ENCODE measurements around the gene METTL21C. TPM values are rescaled to one million over a fixed set of nuclear protein-coding genes. Genes with fewer than 3 reads are reported as not detected.

METTL21C gene
- total RNA-seq, 6 donors from 2014 or later, result not detected

- no peaks in the 10 kb centered on the region for H3K36me3 ChIP-seq
- DNase-seq (no peak), ATAC-seq (ENCODE audit: low FRiP score in 2 of 2) (no peak)
- no peaks in the 10 kb centered on the region for H3K27me3 ChIP-seq
- H3K4me1 ChIP-seq, result no peaks in the 10 kb centered on the region
- no peak overlapping the region for H3K4me3 ChIP-seq
- TF ChIP-seq CTCF (IDR thresholded peaks at IDR 0.05) (no peak), EP300 (IDR thresholded peaks at IDR 0.05) (no peak), POLR2A (IDR thresholded peaks at IDR 0.05) (no peak), POLR2AphosphoS5 (IDR thresholded peaks at IDR 0.05) (no peak)
- H3K27ac ChIP-seq, result no peak overlapping the region
- peaks cover 0 to 4% (median 0%) of the 10 kb centered on the region in 4 donors for H3K9me3 ChIP-seq
- 65 to 86% methylated on average over 3 of the region's 3 CpGs for WGBS, 2 donors
Measured at GRCh38 chr13:102699504-102699903, 4.7 kb upstream of the METTL21C start.

- no peaks in the 10 kb centered on the region for H3K27me3 ChIP-seq
- WGBS, 2 donors, result 85 to 97% methylated on average over 2 of the region's 2 CpGs
- no peak for ATAC-seq (ENCODE audit: low FRiP score in 2 of 2)
Measured at GRCh38 chr13:102698649-102698980, 3.8 kb upstream of the METTL21C start.

GRCh38 chr13:102697929-102698648 lies 3.2 kb upstream of the METTL21C start:
- Histone ChIP-seq H3K4me1 (no peaks in the 10 kb centered on the region), H3K27me3 (no peaks in the 10 kb centered on the region), H3K4me3 (no peak overlapping the region), H3K36me3 (no peaks in the 10 kb centered on the region), H3K27ac (no peak overlapping the region), H3K9me3 (peaks cover 0 to 4% (median 0%) of the 10 kb centered on the region in 4 donors)
- ATAC-seq (ENCODE audit: low FRiP score in 2 of 2), result no peak
- WGBS, 2 donors, result 81 to 82% methylated on average over 7 to 8 of the region's 8 CpGs
- TF ChIP-seq POLR2A (IDR thresholded peaks at IDR 0.05) (no peak), EP300 (IDR thresholded peaks at IDR 0.05) (no peak), CTCF (IDR thresholded peaks at IDR 0.05) (no peak), POLR2AphosphoS5 (IDR thresholded peaks at IDR 0.05) (no peak)
- no peak for DNase-seq

More at GRCh38 chr13:102698649-102698980, 3.8 kb upstream of the METTL21C start:
- Histone ChIP-seq H3K9me3 (peaks cover 0 to 4% (median 0%) of the 10 kb centered on the region in 4 donors), H3K36me3 (no peaks in the 10 kb centered on the region), H3K4me1 (no peaks in the 10 kb centered on the region), H3K27ac (no peak overlapping the region), H3K4me3 (no peak overlapping the region)
- DNase-seq, result no peak
- TF ChIP-seq POLR2A (IDR thresholded peaks at IDR 0.05), result no peak
- TF ChIP-seq POLR2AphosphoS5 (IDR thresholded peaks at IDR 0.05), result no peak
- no peak for TF ChIP-seq CTCF (IDR thresholded peaks at IDR 0.05)
- TF ChIP-seq EP300 (IDR thresholded peaks at IDR 0.05), result no peak

- ATAC-seq (ENCODE audit: low FRiP score in 2 of 2) (no peak), DNase-seq (no peak)
- H3K4me3 ChIP-seq, result no peak overlapping the region
- no peaks in the 10 kb centered on the region for H3K36me3 ChIP-seq
- H3K27me3 ChIP-seq, result no peaks in the 10 kb centered on the region
- no peak for TF ChIP-seq CTCF (IDR thresholded peaks at IDR 0.05)
- no peak for TF ChIP-seq POLR2A (IDR thresholded peaks at IDR 0.05)
- TF ChIP-seq EP300 (IDR thresholded peaks at IDR 0.05), result no peak
- TF ChIP-seq POLR2AphosphoS5 (IDR thresholded peaks at IDR 0.05), result no peak
- WGBS, 2 donors, result 81 to 91% methylated on average over 6 of the region's 6 CpGs
- peaks cover 0 to 4% (median 0%) of the 10 kb centered on the region in 4 donors for H3K9me3 ChIP-seq
- no peak overlapping the region for H3K27ac ChIP-seq
- no peaks in the 10 kb centered on the region for H3K4me1 ChIP-seq
Measured at GRCh38 chr13:102697264-102697663, 2.4 kb upstream of the METTL21C start.

GRCh38 chr13:102696465-102696864 lies 1.6 kb upstream of the METTL21C start:
- Histone ChIP-seq H3K4me3 (no peak overlapping the region), H3K4me1 (no peaks in the 10 kb centered on the region), H3K27me3 (no peaks in the 10 kb centered on the region), H3K36me3 (no peaks in the 10 kb centered on the region), H3K9me3 (peaks cover 0 to 4% (median 0%) of the 10 kb centered on the region in 4 donors), H3K27ac (no peak overlapping the region)
- DNase-seq (no peak), ATAC-seq (ENCODE audit: low FRiP score in 2 of 2) (no peak)
- WGBS, 2 donors, result 94% methylated on average over 4 of the region's 4 CpGs
- TF ChIP-seq POLR2A (IDR thresholded peaks at IDR 0.05), result no peak
- TF ChIP-seq EP300 (IDR thresholded peaks at IDR 0.05), result no peak
- TF ChIP-seq POLR2AphosphoS5 (IDR thresholded peaks at IDR 0.05), result no peak
- no peak for TF ChIP-seq CTCF (IDR thresholded peaks at IDR 0.05)
